Ovary (tissue), 3 donors: ENCODE data around the gene LGI4.

Experiments
- CTCF ChIP-seq, 3 donors: fragments of 450-650 bp in 2 of 3; fragments of 200-600 bp in 1 of 3; IDR thresholded peaks; one replicate each; pipeline versions ENCODE4 v1.5.1 to v1.8.0; 2016 to 2022; ENCODE audit warnings: antibody characterized with exemption in 3 of 3, mild to moderate bottlenecking in 1 of 3
- EP300 ChIP-seq: sonication (generic); formaldehyde crosslinking; IDR thresholded peaks from one replicate; pipeline ENCODE4 v1.6.1; 2017; ENCODE audit warnings: antibody characterized with exemption
- POLR2A ChIP-seq: fragments of 450-650 bp; IDR thresholded peaks from one replicate; pipeline ENCODE4 v1.6.1; 2017; ENCODE audit warnings: antibody characterized with exemption, mild to moderate bottlenecking, moderate library complexity
- donor health status: DM: no; HTN: no; CAD: no.

- TF ChIP-seq CTCF (IDR thresholded peaks at IDR 0.05) (no peak), POLR2A (no peak), EP300 (no peak)
Measured at GRCh38 chr19:35136231-35136630, 1.4 kb upstream of the LGI4 start.
